Naive thymus-derived CD8-positive, alpha-beta T cell (primary cell): ENCODE measurements around the gene PRDM2. TPM values are rescaled to one million over a fixed set of nuclear protein-coding genes. Genes with fewer than 3 reads are reported as not detected.

Experiments used
- ATAC-seq, 2 donors: fragments of 150-1000 bp; cut with Tn5 transposase in 1 of 2; sonication (Bioruptor Pico), chemical (Tn5 transposase) in 1 of 2; 1 replicate in 1 of 2; 2 replicates in 1 of 2; pipeline ENCODE4 v1.10.0; 2021; ENCODE audit warnings: mild to moderate bottlenecking in 2 of 2, moderate library complexity in 2 of 2
- POLR2A ChIA-PET: fragments of 350-600 bp; sonication (Branson Sonifier 250); formaldehyde crosslinking; loops from one replicate; lab custom pipeline; 2021; ENCODE audit warnings: antibody characterized with exemption; lab: Charles Lee
- DNase-seq, 10 donors: peaks; one replicate each; pipeline versions ENCODE4 v3.0.0 to v3.0.0-alpha.2; 2020 to 2022
- H3K27ac Mint-ChIP-seq, 10 donors: one replicate each; pipeline ENCODE4 v1.8.0; 2020 to 2022; ENCODE audit warnings: mild to moderate bottlenecking in 10 of 10, mixed read lengths in 10 of 10, moderate library complexity in 4 of 10, inconsistent platforms in 1 of 10
- H3K27me3 Mint-ChIP-seq, 5 donors: one replicate each; pipeline ENCODE4 v1.8.0; 2021 to 2022; ENCODE audit warnings: mixed read lengths in 5 of 5
- H3K36me3 Mint-ChIP-seq, 3 donors: one replicate each; pipeline ENCODE4 v1.8.0; 2020 to 2022; ENCODE audit warnings: mixed read lengths in 3 of 3, mild to moderate bottlenecking in 2 of 3, inconsistent platforms in 1 of 3
- H3K4me1 Mint-ChIP-seq, 4 donors: one replicate each; pipeline ENCODE4 v1.8.0; 2021 to 2022; ENCODE audit warnings: mixed read lengths in 4 of 4
- H3K4me3 Mint-ChIP-seq, 10 donors: one replicate each; pipeline ENCODE4 v1.8.0; 2020 to 2022; ENCODE audit warnings: mild to moderate bottlenecking in 10 of 10, mixed read lengths in 10 of 10, moderate library complexity in 6 of 10, inconsistent platforms in 1 of 10
- H3K9me3 Mint-ChIP-seq, 9 donors: one replicate each; pipeline ENCODE4 v1.8.0; 2020 to 2022; ENCODE audit warnings: mixed read lengths in 9 of 9, mild to moderate bottlenecking in 3 of 9, inconsistent platforms in 1 of 9, moderate library complexity in 1 of 9
- polyA plus RNA-seq, 3 donors: library from polyadenylated mRNA; unstranded; fragments of 300-500 nt; fragmentation: Illumina TruSeq; gene quantifications; one replicate each; pipeline ENCODE4 v1.2.3, GENCODE V29; 2021
- total RNA-seq, 8 experiments: library from RNA in 2 of 8; stranded (reverse) in 2 of 8; gene quantifications; one replicate each; pipeline ENCODE4 v1.2.3 and lab custom pipeline; 2021 to 2026

PRDM2 gene
- total and polyA plus RNA-seq, 5 experiments from 2014 or later = 16.8 to 146 (median 23.0) TPM

GRCh38 chr1:13799502-13800283, 99.7 kb downstream of the PRDM2 start:
- H3K27ac Mint-ChIP-seq = peak overlapping the region in 4 of 10 donors; percentile 18 to 72 (median 38)
- H3K36me3 Mint-ChIP-seq = peaks cover 0 to 28% (median 0%) of the 10 kb centered on the region in 3 donors
- ATAC-seq (no peak), DNase-seq (no peak)
- no peak overlapping the region for H3K4me3 Mint-ChIP-seq
- POLR2A ChIA-PET = no interaction called here
- no peaks in the 10 kb centered on the region for H3K27me3 Mint-ChIP-seq
- peaks cover 31 to 71% (median 52%) of the 10 kb centered on the region in 4 donors for H3K4me1 Mint-ChIP-seq
- H3K9me3 Mint-ChIP-seq = no peaks in the 10 kb centered on the region

- peaks cover 0 to 14% (median 0%) of the 10 kb centered on the region in 3 donors for H3K36me3 Mint-ChIP-seq
- ATAC-seq (no peak), DNase-seq (peak in 1 of 10 donors; percentile 23)
- no peaks in the 10 kb centered on the region for H3K27me3 Mint-ChIP-seq
- POLR2A ChIA-PET = no interaction called here
- no peak overlapping the region for H3K4me3 Mint-ChIP-seq
- H3K9me3 Mint-ChIP-seq = no peaks in the 10 kb centered on the region
- H3K27ac Mint-ChIP-seq = no peak overlapping the region
- peaks cover 27 to 64% (median 39%) of the 10 kb centered on the region in 4 donors for H3K4me1 Mint-ChIP-seq
Measured at GRCh38 chr1:13801232-13801631, 101.2 kb downstream of the PRDM2 start.

- peak overlapping the region in 3 of 10 donors; percentile 21 to 36 (median 28) for H3K27ac Mint-ChIP-seq
- no peak overlapping the region for H3K4me3 Mint-ChIP-seq
- ATAC-seq (no peak), DNase-seq (peak in 1 of 10 donors; percentile 37)
- peaks cover 0 to 14% (median 0%) of the 10 kb centered on the region in 3 donors for H3K36me3 Mint-ChIP-seq
- H3K27me3 Mint-ChIP-seq = no peaks in the 10 kb centered on the region
- peaks cover 28 to 66% (median 44%) of the 10 kb centered on the region in 4 donors for H3K4me1 Mint-ChIP-seq
- no peaks in the 10 kb centered on the region for H3K9me3 Mint-ChIP-seq
- POLR2A ChIA-PET = no interaction called here
Measured at GRCh38 chr1:13801655-13802486, 101.9 kb downstream of the PRDM2 start.

GRCh38 chr1:13802782-13803545, 103.0 kb downstream of the PRDM2 start:
- POLR2A ChIA-PET = no interaction called here

GRCh38 chr1:13803546-13804239, 103.7 kb downstream of the PRDM2 start:
- ATAC-seq (no peak), DNase-seq (peak in 1 of 10 donors; percentile 53)
- H3K36me3 Mint-ChIP-seq = peaks cover 0 to 17% (median 0%) of the 10 kb centered on the region in 3 donors
- H3K9me3 Mint-ChIP-seq = no peaks in the 10 kb centered on the region
- peaks cover 24 to 64% (median 36%) of the 10 kb centered on the region in 4 donors for H3K4me1 Mint-ChIP-seq
- POLR2A ChIA-PET = no interaction called here
- H3K27me3 Mint-ChIP-seq = no peaks in the 10 kb centered on the region
- no peak overlapping the region for H3K4me3 Mint-ChIP-seq
- peak overlapping the region in 3 of 10 donors; percentile 7 to 73 (median 11) for H3K27ac Mint-ChIP-seq

More at GRCh38 chr1:13802782-13803545, 103.0 kb downstream of the PRDM2 start:
- Mint-ChIP-seq H3K4me3 (no peak overlapping the region), H3K27ac (peak overlapping the region in 6 of 10 donors; percentile 33 to 73 (median 62)), H3K27me3 (no peaks in the 10 kb centered on the region), H3K9me3 (no peaks in the 10 kb centered on the region), H3K36me3 (peaks cover 0 to 16% (median 0%) of the 10 kb centered on the region in 3 donors), H3K4me1 (peaks cover 27 to 65% (median 40%) of the 10 kb centered on the region in 4 donors)
- no peak for ATAC-seq
- DNase-seq = peak in 1 of 10 donors; percentile 59

- no peak overlapping the region for H3K4me3 Mint-ChIP-seq
- peak overlapping the region in 1 of 10 donors; percentile 73 for H3K27ac Mint-ChIP-seq
- H3K36me3 Mint-ChIP-seq = peaks cover 0 to 16% (median 0%) of the 10 kb centered on the region in 3 donors
- POLR2A ChIA-PET = no interaction called here
- DNase-seq (peak in 1 of 10 donors; percentile 46), ATAC-seq (no peak)
- H3K4me1 Mint-ChIP-seq = peaks cover 27 to 68% (median 38%) of the 10 kb centered on the region in 4 donors
- no peaks in the 10 kb centered on the region for H3K9me3 Mint-ChIP-seq
- no peaks in the 10 kb centered on the region for H3K27me3 Mint-ChIP-seq
Measured at GRCh38 chr1:13804240-13804633, 104.2 kb downstream of the PRDM2 start.

- Mint-ChIP-seq H3K4me1 (peaks cover 29 to 68% (median 42%) of the 10 kb centered on the region in 4 donors), H3K9me3 (no peaks in the 10 kb centered on the region), H3K36me3 (peaks cover 0 to 13% (median 0%) of the 10 kb centered on the region in 3 donors), H3K4me3 (no peak overlapping the region), H3K27ac (peak overlapping the region in 1 of 10 donors; percentile 51), H3K27me3 (no peaks in the 10 kb centered on the region)
- POLR2A ChIA-PET = no interaction called here
- ATAC-seq (no peak), DNase-seq (no peak)
Measured at GRCh38 chr1:13805431-13805830, 105.4 kb downstream of the PRDM2 start.

- Mint-ChIP-seq H3K36me3 (peaks cover 0 to 13% (median 0%) of the 10 kb centered on the region in 3 donors), H3K27ac (peak overlapping the region in 2 of 10 donors; percentile 51 to 75), H3K4me3 (no peak overlapping the region), H3K4me1 (peaks cover 29 to 65% (median 41%) of the 10 kb centered on the region in 4 donors), H3K9me3 (no peaks in the 10 kb centered on the region), H3K27me3 (no peaks in the 10 kb centered on the region)
- POLR2A ChIA-PET = no interaction called here
- peak in 1 of 10 donors; percentile 21 for DNase-seq
- no peak for ATAC-seq
Measured at GRCh38 chr1:13806108-13806507, 106.1 kb downstream of the PRDM2 start.

- DNase-seq = no peak
- POLR2A ChIA-PET = no interaction called here
- Mint-ChIP-seq H3K27me3 (no peaks in the 10 kb centered on the region), H3K4me1 (peaks cover 29 to 65% (median 49%) of the 10 kb centered on the region in 4 donors), H3K36me3 (peaks cover 0 to 13% (median 0%) of the 10 kb centered on the region in 3 donors), H3K27ac (peak overlapping the region in 7 of 10 donors; percentile 8 to 78 (median 39)), H3K9me3 (no peaks in the 10 kb centered on the region), H3K4me3 (peak overlapping the region in 1 of 10 donors; percentile 1)
- no peak for ATAC-seq
Measured at GRCh38 chr1:13807209-13807608, 107.2 kb downstream of the PRDM2 start.

GRCh38 chr1:13808729-13809131, 108.7 kb downstream of the PRDM2 start:
- peak overlapping the region in 1 of 10 donors; percentile 13 for H3K4me3 Mint-ChIP-seq
- H3K4me1 Mint-ChIP-seq = peaks cover 25 to 67% (median 51%) of the 10 kb centered on the region in 4 donors
- H3K27ac Mint-ChIP-seq = peak overlapping the region in 6 of 10 donors; percentile 13 to 87 (median 67)
- DNase-seq (no peak), ATAC-seq (no peak)
- H3K36me3 Mint-ChIP-seq = peaks cover 0 to 13% (median 0%) of the 10 kb centered on the region in 3 donors
- POLR2A ChIA-PET = no interaction called here
- no peaks in the 10 kb centered on the region for H3K9me3 Mint-ChIP-seq
- no peaks in the 10 kb centered on the region for H3K27me3 Mint-ChIP-seq

GRCh38 chr1:13809461-13810159, 109.6 kb downstream of the PRDM2 start:
- Mint-ChIP-seq H3K4me3 (no peak overlapping the region), H3K27me3 (no peaks in the 10 kb centered on the region), H3K9me3 (no peaks in the 10 kb centered on the region), H3K36me3 (peaks cover 0 to 13% (median 0%) of the 10 kb centered on the region in 3 donors), H3K4me1 (peaks cover 24 to 65% (median 51%) of the 10 kb centered on the region in 4 donors), H3K27ac (peak overlapping the region in 5 of 10 donors; percentile 26 to 86 (median 45))
- DNase-seq (peak in 1 of 10 donors; percentile 52), ATAC-seq (peak in 1 of 2 donors; percentile 42)
- POLR2A ChIA-PET = no interaction called here
